PC-9 (cell line): ENCODE measurements around the gene SLC45A3. TPM values are rescaled to one million over a fixed set of nuclear protein-coding genes. Genes with fewer than 3 reads are reported as not detected.

ENCODE experiments used
- BruUV-seq: library from RNA; stranded (reverse); fragments of 400-500 nt; replicated peaks from 2 replicates; lab custom pipeline; 2021; lab: Mats Ljungman, UMichigan
- CTCF ChIA-PET: fragments of 300-600 bp; sonication (Branson Sonifier 250); formaldehyde crosslinking; loops from one replicate; lab custom pipeline; 2022; ENCODE audit warnings: antibody characterized with exemption; lab: Charles Lee
- POLR2A ChIA-PET: fragments of 300-600 bp; sonication (Branson Sonifier 250); formaldehyde crosslinking; loops from one replicate; lab custom pipeline; 2022; ENCODE audit warnings: antibody characterized with exemption; ENCODE audit not compliant: unreplicated experiment; lab: Charles Lee
- DNase-seq, 2 experiments: peaks; one replicate each; pipeline versions ENCODE4 v3.0.0 to v3.0.0-alpha.2; 2015 to 2022; ENCODE audit warnings: mixed read lengths in 1 of 2
- H2AFZ ChIP-seq: fragments of 200-600 bp; sonication (generic); 2 replicates; pipeline ENCODE4 v1.8.1; 2017; ENCODE audit warnings: antibody characterized with exemption
- H3F3A ChIP-seq: fragments of 200-600 bp; sonication (generic); 2 replicates; pipeline ENCODE4 v1.8.1; 2017; ENCODE audit warnings: antibody characterized with exemption, mild to moderate bottlenecking, low read depth; ENCODE audit not compliant: insufficient read depth
- H3K27ac ChIP-seq: fragments of 200-600 bp; sonication (generic); 2 replicates; pipeline ENCODE4 v1.6.1; 2016; ENCODE audit warnings: mixed run types
- H3K27me3 ChIP-seq: fragments of 200-600 bp; sonication (generic); 2 replicates; pipeline ENCODE4 v1.6.1; 2016; ENCODE audit warnings: low read depth, mixed run types; ENCODE audit not compliant: insufficient read depth
- H3K36me3 ChIP-seq: fragments of 200-600 bp; sonication (generic); 2 replicates; pipeline ENCODE4 v1.6.1; 2016; ENCODE audit warnings: low read depth, mixed run types
- H3K4me1 ChIP-seq: fragments of 200-600 bp; sonication (generic); replicated peaks from 2 replicates; pipeline ENCODE4 v1.6.1; 2016; ENCODE audit warnings: mixed run types; ENCODE audit not compliant: insufficient read depth
- H3K4me2 ChIP-seq: fragments of 200-600 bp; sonication (generic); 2 replicates; pipeline ENCODE4 v1.6.1; 2017; ENCODE audit warnings: mixed run types
- H3K4me3 ChIP-seq: fragments of 200-600 bp; sonication (generic); 2 replicates; pipeline ENCODE4 v1.6.1; 2016; ENCODE audit warnings: mixed run types
- H3K79me2 ChIP-seq: fragments of 200-600 bp; sonication (generic); 2 replicates; pipeline ENCODE4 v1.6.1; 2017; ENCODE audit warnings: low read depth, mixed run types
- H3K9me2 ChIP-seq: fragments of 200-600 bp; sonication (generic); 2 replicates; pipeline ENCODE4 v1.8.1; 2017; ENCODE audit warnings: mild to moderate bottlenecking; ENCODE audit not compliant: insufficient read depth
- H3K9me3 ChIP-seq: fragments of 200-600 bp; sonication (generic); 2 replicates; pipeline ENCODE4 v1.8.1; 2016; ENCODE audit warnings: low read depth; ENCODE audit not compliant: insufficient read depth
- H4K20me1 ChIP-seq: fragments of 200-600 bp; sonication (generic); 2 replicates; pipeline ENCODE4 v1.8.1; 2017; ENCODE audit not compliant: insufficient read depth
- CTCF ChIP-seq: fragments of 200-600 bp; sonication (generic); conservative IDR thresholded peaks from 2 replicates; pipeline ENCODE4 v1.6.1; 2017; ENCODE audit warnings: mixed run types, antibody characterized with exemption, mild to moderate bottlenecking, moderate library complexity
- EZH2 ChIP-seq: fragments of 200-600 bp; sonication (generic); IDR thresholded peaks from 2 replicates; pipeline ENCODE4 v1.8.0; 2017; ENCODE audit warnings: antibody characterized with exemption, low read depth
- intact Hi-C: fragments of 100-400 bp; cut with micrococcal nuclease; formaldehyde crosslinking; loops from one replicate; pipeline ENCODE4 v1.10.0; 2022; ENCODE audit not compliant: unreplicated experiment
- total RNA-seq: library from RNA; stranded (reverse); gene quantifications from 2 replicates; pipeline ENCODE4 v1.2.3, GENCODE V29; 2021

Gene SLC45A3
- total RNA-seq, 1 experiment from 2014 or later, result 19.9 TPM

DNA sequence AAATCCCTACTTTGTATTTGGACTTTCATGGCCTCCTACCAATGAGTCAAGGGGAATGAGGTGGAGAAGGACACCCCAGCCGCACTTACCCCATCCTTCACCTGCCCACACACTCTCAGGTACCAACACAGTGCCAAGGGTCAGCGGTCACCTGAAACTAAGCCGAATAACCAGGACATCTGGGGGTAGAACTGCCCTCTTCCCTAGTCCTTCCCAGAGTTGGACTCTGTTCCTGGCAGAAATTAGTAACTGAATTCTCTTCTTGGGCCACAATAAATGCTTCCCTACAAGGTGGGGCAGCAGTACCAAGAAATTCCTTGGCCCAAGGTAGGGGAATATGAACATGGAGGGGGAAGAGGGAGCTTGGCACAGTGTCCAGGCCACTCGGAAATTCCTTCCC, 7.3 kb downstream of the SLC45A3 start:
- H3K4me2 ChIP-seq, result peak overlapping the region; percentile 72
- H3K9me3 ChIP-seq, result no peaks in the 10 kb centered on the region
- H3K27me3 ChIP-seq, result no peaks in the 10 kb centered on the region
- intact Hi-C loops, result no loop called here
- H3K4me1 ChIP-seq, result peaks cover 70% of the 10 kb centered on the region
- H3K27ac ChIP-seq, result peak overlapping the region; percentile 68
- H4K20me1 ChIP-seq, result no peaks in the 10 kb centered on the region; the same call in 1 of the 2 replicates
- POLR2A ChIA-PET, result interaction anchor here (0.5 kb wide), 1 partner anchor 114 kb away, joined by 5 read pairs; no protein-coding TSS in a partner anchor
- no peak for TF ChIP-seq CTCF
- no peak for TF ChIP-seq EZH2
- no peaks in the 10 kb centered on the region; the same call in 1 of the 2 replicates for H3K36me3 ChIP-seq
- no TSS peak for BruUV-seq
- no peaks in the 10 kb centered on the region for H3K9me2 ChIP-seq
- DNase-seq, result no peak
- peaks cover 92% of the 10 kb centered on the region for H3K79me2 ChIP-seq
- H2AFZ ChIP-seq, result no peak overlapping the region
- CTCF ChIA-PET, result interaction anchor here (0.6 kb wide), 1 partner anchor 11 kb away, joined by 3 read pairs; no protein-coding TSS in a partner anchor
- H3F3A ChIP-seq, result peaks cover 43% of the 10 kb centered on the region
- no peak overlapping the region for H3K4me3 ChIP-seq

DNA sequence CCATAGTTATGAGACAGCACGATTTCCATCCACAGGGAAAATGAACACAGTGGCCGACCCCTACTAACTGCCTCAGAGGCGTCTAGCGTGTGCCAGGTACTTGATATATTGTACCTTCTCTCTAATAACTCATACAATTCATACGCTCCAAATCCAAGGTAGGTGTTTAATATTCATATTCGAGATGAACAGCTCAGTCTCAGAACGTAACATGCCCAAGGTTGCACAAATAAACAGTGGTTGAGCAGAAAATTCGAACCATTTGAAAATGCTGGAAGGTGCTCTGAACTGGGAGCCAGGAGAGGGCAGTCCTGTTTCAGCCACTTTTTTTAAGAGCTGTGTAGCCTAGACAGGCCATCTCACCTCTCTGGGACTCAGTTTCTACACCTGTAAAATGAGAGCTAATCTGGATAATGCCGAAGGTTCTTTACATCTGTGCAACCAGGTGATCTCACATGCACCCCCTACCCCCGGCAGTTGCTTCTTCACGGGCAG, 7.9 kb downstream of the SLC45A3 start:
- no peak overlapping the region; the same call in 1 of the 2 replicates for H3K4me3 ChIP-seq
- no peaks in the 10 kb centered on the region for H3K9me2 ChIP-seq
- no peaks in the 10 kb centered on the region for H3K9me3 ChIP-seq
- H3K4me2 ChIP-seq, result peak overlapping the region; percentile 72
- ChIA-PET POLR2A (interaction anchor here (0.5 kb wide), 1 partner anchor 115 kb away, joined by 5 read pairs; no protein-coding TSS in a partner anchor), CTCF (interaction anchor here (0.6 kb wide), 1 partner anchor 11 kb away, joined by 3 read pairs; no protein-coding TSS in a partner anchor)
- peaks cover 72% of the 10 kb centered on the region for H3K4me1 ChIP-seq
- intact Hi-C loops, result no loop called here
- H3F3A ChIP-seq, result peaks cover 47% of the 10 kb centered on the region
- BruUV-seq, result no TSS peak
- TF ChIP-seq CTCF (peak; percentile 61), EZH2 (no peak)
- H3K27me3 ChIP-seq, result no peaks in the 10 kb centered on the region
- H2AFZ ChIP-seq, result no peak overlapping the region
- no peak for DNase-seq
- H3K79me2 ChIP-seq, result peaks cover 92% of the 10 kb centered on the region
- peak overlapping the region; percentile 68 for H3K27ac ChIP-seq
- no peaks in the 10 kb centered on the region for H4K20me1 ChIP-seq
- H3K36me3 ChIP-seq, result no peaks in the 10 kb centered on the region; the same call in 1 of the 2 replicates

DNA sequence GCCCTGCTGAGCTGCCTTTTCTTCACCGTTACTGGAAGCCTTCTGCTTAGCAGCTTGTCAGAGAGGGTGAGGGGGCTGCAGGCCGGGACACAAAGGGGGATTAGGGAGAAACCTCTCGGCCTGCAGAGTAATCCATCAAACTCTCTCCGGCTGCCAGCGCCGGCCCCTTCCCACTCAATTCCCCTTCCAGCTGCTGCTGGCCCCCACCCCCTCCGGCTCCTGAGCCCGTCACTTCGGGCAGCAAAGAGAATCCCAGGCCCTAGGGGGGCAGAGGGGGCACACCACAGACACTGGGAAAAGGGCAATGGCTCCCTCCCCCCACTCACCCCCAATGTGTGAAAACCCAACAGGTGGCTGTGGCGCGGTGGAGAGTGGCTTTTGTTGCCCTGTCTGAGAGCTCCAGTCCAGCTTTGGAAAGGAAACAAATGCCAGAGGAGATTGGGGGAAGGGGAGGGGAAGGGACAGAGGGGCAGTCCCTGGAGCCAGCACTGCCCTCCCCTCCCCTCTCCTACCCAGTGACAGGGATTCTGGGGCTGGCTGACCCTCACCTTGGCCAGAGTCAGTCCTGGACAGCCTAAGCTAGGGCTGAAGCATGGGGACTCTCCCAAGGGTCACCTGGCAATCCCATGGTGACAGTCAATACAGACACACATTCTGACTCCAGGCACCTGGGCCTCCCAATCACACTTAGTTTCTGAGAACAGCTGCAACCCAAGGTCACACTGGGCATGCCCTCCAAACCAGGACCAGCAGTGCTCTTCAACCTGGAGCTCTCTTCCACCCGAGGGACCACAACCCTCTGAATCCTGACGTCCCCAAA, 9.5 kb downstream of the SLC45A3 start:
- H3F3A ChIP-seq, result peaks cover 61% of the 10 kb centered on the region
- BruUV-seq, result no TSS peak
- peaks cover 89% of the 10 kb centered on the region for H3K79me2 ChIP-seq
- peak overlapping the region; percentile 72 for H3K4me2 ChIP-seq
- no peaks in the 10 kb centered on the region for H4K20me1 ChIP-seq
- H3K4me1 ChIP-seq, result peaks cover 80% of the 10 kb centered on the region
- H3K4me3 ChIP-seq, result no peak overlapping the region
- intact Hi-C loops, result no loop called here
- no peaks in the 10 kb centered on the region for H3K27me3 ChIP-seq
- H2AFZ ChIP-seq, result no peak overlapping the region
- DNase-seq, result no peak
- no peaks in the 10 kb centered on the region for H3K9me2 ChIP-seq
- no peaks in the 10 kb centered on the region; the same call in 1 of the 2 replicates for H3K36me3 ChIP-seq
- no peaks in the 10 kb centered on the region for H3K9me3 ChIP-seq
- H3K27ac ChIP-seq, result peak overlapping the region; percentile 68; the same call in 1 of the 2 replicates
- ChIA-PET CTCF (interaction anchor here (0.9 kb wide), 1 partner anchor 13 kb away, joined by 3 read pairs; no protein-coding TSS in a partner anchor), POLR2A (no interaction called here)
- no peak for TF ChIP-seq EZH2
- no peak for TF ChIP-seq CTCF
